ENCODE data around the gene SCO2.
"Not testable (repeated sequence)": the region's sequence is repeated elsewhere in the genome, so short reads cannot be mapped to it uniquely, and the experiment has no call there.

SCO2 gene

DNA sequence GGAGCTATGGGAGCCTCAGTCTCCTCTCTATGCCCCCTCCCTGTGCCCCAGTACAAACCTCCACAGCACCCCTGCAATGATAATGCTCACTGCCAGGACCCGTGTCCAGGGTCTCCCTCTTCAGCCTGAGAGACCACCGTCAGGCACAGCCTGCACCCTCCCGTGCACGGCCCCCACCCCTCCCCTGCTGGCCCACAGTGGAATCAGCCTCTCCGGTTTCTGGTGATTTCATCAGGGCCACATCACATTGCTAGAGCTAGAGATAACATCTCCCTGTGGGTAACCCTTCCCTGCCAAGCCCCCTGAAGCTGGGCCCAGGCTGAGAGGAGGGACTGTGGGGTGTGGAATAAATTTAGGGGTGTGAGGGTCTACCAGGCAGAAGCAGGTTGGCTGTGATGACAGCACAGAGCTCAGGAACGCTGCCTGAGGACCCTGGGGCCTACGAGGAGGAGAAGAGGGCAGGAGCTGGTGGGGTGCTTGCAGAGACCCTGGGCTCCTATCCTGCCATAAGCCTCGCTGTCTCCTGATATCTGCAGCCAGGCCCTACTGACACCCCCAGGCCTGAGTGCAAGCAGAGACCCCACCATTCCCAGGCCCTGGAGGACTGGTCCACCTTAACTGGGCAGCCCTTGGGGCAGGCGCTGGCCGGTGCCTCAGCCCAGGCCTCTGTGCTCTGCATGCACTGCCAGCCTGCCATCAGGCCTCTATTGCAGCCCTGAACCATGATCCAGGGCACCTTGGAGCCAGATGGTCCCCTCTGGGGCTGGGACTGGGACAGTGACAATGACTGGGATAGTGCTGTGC, 20.3 kb upstream of the SCO2 start, which contains the start of gene KLHDC7B:
Gene KLHDC7B (plus strand): TSS at position 378 of the 804 bp plus-strand sequence. CDS start 345 bp downstream, at position 723.
- H3K9me3 Mint-ChIP-seq: peaks cover 6% of the 10 kb centered on the region
- H3K36me3 Mint-ChIP-seq (ENCODE audit: low read depth): peaks cover 8% of the 10 kb centered on the region
- peak within 1 kb of the TSS; percentile 73 for H3K27ac Mint-ChIP-seq
- no peaks in the 10 kb centered on the region for H3K27me3 Mint-ChIP-seq
- no peak for DNase-seq
- H3K4me3 Mint-ChIP-seq: peak within 1 kb of the TSS; percentile 55
- H3K4me1 Mint-ChIP-seq: peaks cover 61% of the 10 kb centered on the region
- peak; percentile 15 for ATAC-seq

DNA sequence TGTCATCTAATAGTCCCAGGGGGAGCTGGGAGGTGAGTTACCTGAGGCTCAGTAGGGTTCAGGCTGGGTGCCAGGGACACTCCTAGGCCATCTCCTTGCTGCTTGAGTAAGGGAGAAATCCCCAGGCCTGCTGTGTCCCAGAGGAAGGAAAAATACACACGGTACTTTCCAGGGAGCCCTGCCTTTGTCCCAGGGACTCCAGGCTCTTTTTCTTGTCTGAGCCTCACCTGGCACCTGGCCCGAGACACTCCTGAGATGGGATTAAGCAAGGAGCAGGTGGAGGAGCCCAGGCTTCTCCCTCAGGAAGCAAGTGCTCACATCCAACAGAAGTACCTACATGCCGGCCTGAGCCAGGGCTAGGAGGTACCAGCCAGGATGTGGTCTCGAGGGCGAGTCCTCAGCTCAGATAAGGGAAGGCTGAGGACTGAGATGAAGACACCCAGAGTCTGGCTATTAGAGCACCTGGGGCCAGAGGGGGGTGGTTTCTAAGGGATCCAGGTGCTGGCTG, 19.4 kb upstream of the SCO2 start:
- H3K4me3 Mint-ChIP-seq: peak overlapping the region; percentile 55
- peaks cover 6% of the 10 kb centered on the region for H3K9me3 Mint-ChIP-seq
- H3K4me1 Mint-ChIP-seq: peaks cover 61% of the 10 kb centered on the region
- H3K27ac Mint-ChIP-seq: peak overlapping the region; percentile 73
- DNase-seq (no peak), ATAC-seq (no peak)
- peaks cover 8% of the 10 kb centered on the region for H3K36me3 Mint-ChIP-seq (ENCODE audit: low read depth)
- no peaks in the 10 kb centered on the region for H3K27me3 Mint-ChIP-seq

DNA sequence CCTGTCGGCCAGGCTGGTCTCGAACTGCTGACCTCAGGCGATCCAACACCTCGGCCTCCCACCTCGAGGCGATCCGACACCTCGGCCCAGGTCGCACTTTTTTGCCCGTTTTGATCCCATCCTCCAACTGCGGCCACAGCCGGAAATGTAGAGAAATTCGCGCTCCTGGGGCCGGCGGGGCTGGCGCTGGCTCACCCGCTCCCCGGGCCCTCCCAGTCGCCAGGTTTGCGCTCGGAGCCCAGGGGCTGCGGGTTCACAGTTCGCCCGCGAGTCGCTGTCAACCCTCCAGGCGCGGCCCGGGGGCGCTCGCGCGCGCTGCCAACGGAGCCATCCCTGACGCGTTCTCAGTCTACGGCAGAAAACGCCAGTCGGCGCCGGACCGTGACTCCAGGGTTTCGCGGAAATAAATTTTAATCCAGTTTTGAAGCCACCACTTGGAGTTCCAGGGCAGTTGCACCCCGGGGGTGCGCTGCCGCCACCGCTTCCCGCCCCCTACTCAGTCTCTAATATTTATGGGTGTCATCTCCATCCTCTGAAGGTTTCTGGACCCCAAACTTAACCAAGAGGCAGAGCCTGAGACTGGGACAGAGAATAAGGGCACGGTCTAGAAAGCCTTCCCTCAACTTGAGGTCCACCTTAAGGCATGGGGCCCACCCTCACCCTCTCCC, 18.8 kb upstream of the SCO2 start:
- peak; percentile 89 for DNase-seq
- Mint-ChIP-seq H3K36me3 (ENCODE audit: low read depth) (peaks cover 8% of the 10 kb centered on the region), H3K4me3 (peak overlapping the region; percentile 55), H3K4me1 (peaks cover 64% of the 10 kb centered on the region), H3K27ac (peak overlapping the region; percentile 73), H3K27me3 (no peaks in the 10 kb centered on the region), H3K9me3 (peaks cover 6% of the 10 kb centered on the region)
- ATAC-seq: peak; percentile 65

DNA sequence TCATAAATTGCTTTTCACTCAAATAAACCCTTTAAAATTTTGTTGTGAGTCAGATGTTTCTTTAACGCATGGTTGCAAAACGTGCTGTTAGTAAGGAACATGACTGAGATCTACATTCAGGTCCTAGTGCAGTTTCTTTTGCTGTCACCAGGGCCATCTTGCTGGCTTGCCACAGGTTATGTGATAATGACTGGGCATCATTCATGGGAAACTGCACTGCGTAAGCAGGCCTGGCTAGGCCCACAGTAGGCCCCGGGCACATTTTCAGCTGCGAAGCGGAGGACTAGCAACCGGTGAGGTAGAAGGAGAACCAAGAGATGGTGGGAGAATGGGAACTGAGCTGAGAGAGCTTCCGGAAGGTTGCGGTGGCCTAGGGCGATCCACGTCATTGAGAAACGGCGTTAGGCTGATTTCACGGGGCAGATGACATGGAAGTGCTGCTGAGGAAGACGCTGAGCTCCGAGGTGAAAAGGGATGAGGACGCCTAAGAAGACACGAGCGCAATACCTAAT, 17.1 kb upstream of the SCO2 start:
- DNase-seq (no peak), ATAC-seq (no peak)
- H3K27ac Mint-ChIP-seq: peak overlapping the region; percentile 90
- H3K27me3 Mint-ChIP-seq: no peaks in the 10 kb centered on the region
- peaks cover 6% of the 10 kb centered on the region for H3K9me3 Mint-ChIP-seq
- peak overlapping the region; percentile 21 for H3K4me3 Mint-ChIP-seq
- peaks cover 8% of the 10 kb centered on the region for H3K36me3 Mint-ChIP-seq (ENCODE audit: low read depth)
- H3K4me1 Mint-ChIP-seq: peaks cover 74% of the 10 kb centered on the region

DNA sequence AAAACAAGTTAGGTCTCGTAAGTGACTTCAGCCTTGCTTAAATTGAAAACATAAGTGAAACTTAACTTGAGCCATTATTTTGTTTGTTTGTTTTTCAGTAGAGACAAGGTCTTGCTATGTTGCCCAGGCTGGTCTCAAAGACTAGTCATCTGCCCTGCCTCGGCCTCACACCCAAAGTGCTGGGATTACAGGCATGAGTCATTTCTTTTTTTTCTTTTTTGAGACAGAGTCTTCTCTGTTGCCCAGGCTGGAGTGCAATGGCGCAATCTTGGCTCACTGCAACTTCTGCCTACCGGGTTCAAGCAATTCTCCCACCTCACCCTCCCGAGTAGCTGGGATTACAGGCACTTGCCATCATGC, 16.2 kb upstream of the SCO2 start:
- DNase-seq; H3K9me3 Mint-ChIP-seq; H3K27me3 Mint-ChIP-seq; ATAC-seq; H3K36me3 Mint-ChIP-seq (ENCODE audit: low read depth): not testable (repeated sequence)
- H3K27ac Mint-ChIP-seq: peak overlapping the region; percentile 90
- peaks cover 81% of the 10 kb centered on the region for H3K4me1 Mint-ChIP-seq
- peak overlapping the region; percentile 21 for H3K4me3 Mint-ChIP-seq

DNA sequence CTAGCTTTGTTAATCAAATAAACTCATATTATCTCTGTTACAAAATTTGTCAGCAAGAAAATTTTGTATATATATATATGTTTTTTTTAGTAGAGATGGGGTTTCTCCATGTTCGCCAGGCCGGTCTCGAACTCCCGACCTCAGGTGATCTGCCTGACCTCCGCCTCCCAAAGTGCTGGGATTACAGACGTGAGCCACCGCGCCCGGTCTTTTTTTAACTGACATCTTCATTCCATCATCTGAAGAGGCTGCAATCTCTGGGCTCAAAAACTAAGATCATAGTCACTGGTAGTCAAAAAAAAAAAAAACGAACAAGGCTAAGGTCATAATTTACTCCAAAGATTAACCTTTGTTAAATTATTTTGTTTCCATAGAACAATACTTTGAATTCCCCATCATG, 15.0 kb upstream of the SCO2 start:
- ATAC-seq (no peak), DNase-seq (no peak)
- no peaks in the 10 kb centered on the region for H3K27me3 Mint-ChIP-seq
- H3K36me3 Mint-ChIP-seq (ENCODE audit: low read depth): peaks cover 8% of the 10 kb centered on the region
- H3K4me1 Mint-ChIP-seq: peaks cover 72% of the 10 kb centered on the region
- H3K9me3 Mint-ChIP-seq: peaks cover 6% of the 10 kb centered on the region
- H3K4me3 Mint-ChIP-seq: peak overlapping the region; percentile 50
- peak overlapping the region; percentile 90 for H3K27ac Mint-ChIP-seq

DNA sequence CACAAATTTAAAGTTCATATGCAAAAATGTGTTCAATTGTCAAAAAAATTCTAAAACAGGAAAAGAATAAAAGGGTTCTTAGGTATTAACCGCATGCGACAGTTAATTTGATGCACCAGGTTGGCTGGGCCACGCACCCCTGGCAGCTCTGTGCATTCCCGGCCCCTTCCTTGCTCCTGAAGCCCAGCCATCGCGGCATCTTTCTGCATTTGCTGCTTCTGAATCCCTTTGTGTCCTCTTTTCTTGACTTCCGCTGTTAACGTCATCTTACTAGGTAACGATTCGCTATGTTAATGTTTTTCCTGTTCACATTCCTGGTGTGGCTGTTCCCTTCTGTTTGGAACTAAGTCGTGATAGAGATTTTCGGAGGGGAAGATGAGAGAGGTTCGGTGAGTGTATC, 12.4 kb upstream of the SCO2 start:
- Mint-ChIP-seq H3K27ac (peak overlapping the region; percentile 97), H3K9me3 (peaks cover 6% of the 10 kb centered on the region), H3K36me3 (ENCODE audit: low read depth) (peaks cover 8% of the 10 kb centered on the region), H3K4me1 (peaks cover 75% of the 10 kb centered on the region), H3K27me3 (no peaks in the 10 kb centered on the region), H3K4me3 (peak overlapping the region; percentile 1)
- ATAC-seq: no peak
- no peak for DNase-seq

DNA sequence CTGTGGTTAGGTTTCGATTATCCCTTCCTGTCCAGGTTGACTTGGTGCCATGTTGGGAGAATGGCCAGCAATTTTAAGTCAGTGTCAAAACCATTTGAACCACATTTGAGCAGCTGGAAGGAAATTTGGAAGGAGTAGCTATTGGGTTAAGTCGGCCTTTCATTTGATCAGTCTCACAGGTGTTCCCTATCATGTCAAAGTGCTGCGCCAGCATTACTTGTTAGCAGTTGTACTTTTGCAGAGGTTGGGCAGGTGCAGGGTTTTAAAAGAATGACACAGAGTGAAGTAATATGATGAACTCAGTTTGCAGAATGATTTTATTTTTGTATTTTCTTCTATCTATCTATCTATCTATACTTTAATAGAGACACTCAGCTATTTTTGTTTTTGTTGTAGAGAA, 10.8 kb upstream of the SCO2 start:
- no peak overlapping the region for H3K4me3 Mint-ChIP-seq
- H3K36me3 Mint-ChIP-seq (ENCODE audit: low read depth): peaks cover 2% of the 10 kb centered on the region
- DNase-seq (no peak), ATAC-seq (no peak)
- no peaks in the 10 kb centered on the region for H3K9me3 Mint-ChIP-seq
- H3K27ac Mint-ChIP-seq: no peak overlapping the region
- no peaks in the 10 kb centered on the region for H3K27me3 Mint-ChIP-seq
- H3K4me1 Mint-ChIP-seq: peaks cover 63% of the 10 kb centered on the region

DNA sequence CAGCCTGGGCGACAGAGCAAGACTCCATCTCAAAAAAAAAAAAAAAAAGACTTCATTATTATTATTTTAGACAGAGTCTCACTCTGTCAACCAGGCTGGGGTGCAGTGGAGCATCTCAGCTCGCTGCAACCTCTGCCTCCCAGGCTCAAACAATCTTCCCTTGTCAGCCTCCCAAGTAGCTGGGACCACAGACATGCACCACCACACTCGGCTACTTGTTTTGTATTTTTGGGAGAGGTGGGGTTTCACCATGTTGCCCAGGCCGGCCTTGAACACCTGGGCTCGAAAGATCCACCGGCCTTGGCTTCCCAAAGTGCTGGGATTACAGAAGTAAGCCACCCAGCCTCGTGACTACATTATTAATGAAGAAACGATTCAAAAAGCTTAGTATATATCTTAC, 9.7 kb upstream of the SCO2 start:
- DNase-seq (no peak), ATAC-seq (no peak)
- H3K9me3 Mint-ChIP-seq: no peaks in the 10 kb centered on the region
- no peaks in the 10 kb centered on the region for H3K27me3 Mint-ChIP-seq
- peaks cover 55% of the 10 kb centered on the region for H3K4me1 Mint-ChIP-seq
- H3K36me3 Mint-ChIP-seq (ENCODE audit: low read depth): no peaks in the 10 kb centered on the region
- no peak overlapping the region for H3K27ac Mint-ChIP-seq
- no peak overlapping the region for H3K4me3 Mint-ChIP-seq

DNA sequence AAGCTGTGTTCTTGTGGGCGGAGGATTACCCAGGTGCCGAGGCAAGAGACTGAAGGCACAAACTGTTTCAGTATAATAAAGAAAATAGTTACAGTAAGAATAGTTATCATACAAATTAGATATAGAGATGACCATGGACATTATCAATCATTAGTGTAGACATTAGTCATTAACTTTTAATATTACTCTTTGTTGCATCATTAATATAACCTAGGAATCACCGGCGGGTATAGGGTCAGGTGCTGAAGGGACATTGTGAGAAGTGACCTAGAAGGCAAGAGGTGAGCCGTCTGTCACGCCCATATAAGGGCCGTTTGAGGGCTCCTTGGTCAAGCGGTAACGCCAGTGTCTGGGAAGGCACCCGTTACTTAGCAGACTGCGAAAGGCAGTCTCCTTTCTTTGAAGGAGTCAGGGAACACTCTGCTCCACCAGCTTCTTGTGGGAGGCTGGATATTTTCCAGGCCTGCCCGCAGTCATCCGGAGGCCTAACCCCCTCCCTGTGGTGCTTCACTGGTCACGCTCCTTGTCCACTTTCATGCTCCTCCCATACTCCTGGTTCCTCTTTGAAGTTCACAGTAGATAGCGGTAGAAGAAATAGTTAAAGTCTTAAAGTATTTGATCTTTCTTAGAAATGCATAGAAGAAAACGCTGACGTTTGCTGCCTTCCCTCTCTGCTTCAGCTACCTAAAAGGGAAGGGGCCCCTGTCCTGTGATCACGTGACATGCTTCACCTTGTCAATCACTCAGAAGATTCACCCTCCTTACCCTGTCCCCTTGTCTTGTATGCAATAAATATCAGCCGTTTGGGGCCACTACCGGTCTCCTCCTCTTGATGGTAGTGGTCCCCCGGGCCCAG, 8.7 kb upstream of the SCO2 start:
- peaks cover 46% of the 10 kb centered on the region for H3K4me1 Mint-ChIP-seq
- ATAC-seq; DNase-seq; H3K27me3 Mint-ChIP-seq; H3K4me3 Mint-ChIP-seq; H3K9me3 Mint-ChIP-seq; H3K36me3 Mint-ChIP-seq (ENCODE audit: low read depth): not testable (repeated sequence)
- H3K27ac Mint-ChIP-seq: peak overlapping the region; percentile 62

DNA sequence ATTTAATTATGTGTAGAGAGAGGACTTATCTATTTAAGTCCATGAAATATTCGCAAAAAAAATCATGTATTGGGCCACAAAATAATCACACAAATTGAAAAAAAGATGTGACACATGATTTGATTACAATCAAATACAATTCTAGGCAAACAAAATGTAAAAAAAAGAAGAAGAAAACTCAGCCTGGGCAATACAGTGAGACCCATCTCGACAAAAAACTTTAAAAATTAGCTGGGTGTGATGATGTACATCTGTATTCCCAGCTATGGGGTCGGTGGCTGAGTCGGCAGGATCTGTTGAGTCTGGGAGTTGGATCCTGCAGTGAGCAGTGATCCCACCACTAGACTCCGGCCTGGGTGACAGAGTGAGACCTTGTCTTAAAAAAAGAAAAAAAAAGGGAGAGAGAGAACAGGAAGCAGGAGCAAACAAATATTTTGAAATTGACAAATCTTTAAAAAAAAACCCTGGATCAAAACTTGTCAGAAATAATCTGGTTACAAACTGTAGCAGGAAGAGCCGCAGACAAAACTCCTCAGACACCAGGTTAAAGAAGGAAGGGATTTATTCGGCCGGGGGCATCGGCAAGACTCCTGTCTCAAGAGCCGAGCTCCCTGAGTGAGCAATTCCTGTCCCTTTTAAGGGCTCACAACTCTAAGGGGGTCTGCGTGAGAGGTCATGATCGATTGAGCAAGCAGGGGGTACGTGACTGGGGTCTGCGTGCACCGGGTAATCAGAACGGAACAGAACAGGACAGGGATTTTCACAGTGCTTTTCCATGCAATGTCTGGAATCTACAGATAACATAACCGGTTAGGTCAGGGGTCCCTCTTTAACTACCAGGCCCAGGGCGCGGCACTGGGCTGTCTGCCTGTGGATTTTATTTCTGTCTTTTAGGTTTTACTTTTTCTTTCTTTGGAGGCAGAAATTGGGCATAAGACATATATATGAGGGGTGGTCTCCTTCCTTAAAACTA, 7.7 kb upstream of the SCO2 start:
- ATAC-seq: no peak
- peaks cover 5% of the 10 kb centered on the region for H3K36me3 Mint-ChIP-seq (ENCODE audit: low read depth)

DNA sequence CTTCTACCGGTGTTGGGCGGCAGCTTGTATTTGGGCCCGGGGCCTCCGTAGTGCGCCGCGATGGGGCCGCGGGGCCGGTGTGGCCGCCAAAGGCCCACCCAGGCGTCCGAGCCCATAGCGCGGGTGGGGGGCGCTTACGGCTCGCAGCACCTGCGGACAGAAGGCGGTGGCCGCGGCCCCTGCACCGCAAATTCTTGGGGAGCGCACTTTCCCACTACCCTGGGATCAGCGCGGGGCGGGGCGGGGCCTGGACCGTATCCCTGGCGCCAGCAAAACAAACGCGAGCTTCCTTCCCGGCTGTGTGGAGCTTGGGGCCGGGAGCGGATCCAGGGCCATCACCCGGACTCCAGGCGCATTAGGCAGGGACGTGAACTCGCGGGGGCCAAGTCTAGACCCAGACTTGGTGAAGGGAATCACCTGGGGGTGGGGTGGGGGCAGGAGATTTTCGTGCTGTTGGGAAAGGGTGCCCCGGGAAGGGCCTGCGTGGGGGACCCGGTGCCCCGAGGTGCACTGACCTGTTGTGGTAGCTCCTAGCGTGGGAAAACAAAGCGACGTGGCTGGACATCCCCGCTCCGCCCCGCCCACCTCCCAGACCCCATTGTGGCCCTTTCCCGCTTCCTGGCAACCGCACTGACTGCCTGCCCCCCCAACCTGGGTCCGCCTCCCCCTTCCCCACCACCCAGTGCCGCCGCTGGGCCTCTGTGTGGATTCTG, 6.7 kb upstream of the SCO2 start:
- H3K9me3 Mint-ChIP-seq: no peaks in the 10 kb centered on the region
- DNase-seq (no peak), ATAC-seq (no peak)
- H3K27me3 Mint-ChIP-seq: no peaks in the 10 kb centered on the region
- peaks cover 5% of the 10 kb centered on the region for H3K36me3 Mint-ChIP-seq (ENCODE audit: low read depth)
- H3K4me3 Mint-ChIP-seq: peak overlapping the region; percentile 88
- H3K27ac Mint-ChIP-seq: peak overlapping the region; percentile 78
- peaks cover 44% of the 10 kb centered on the region for H3K4me1 Mint-ChIP-seq

More for the DNA sequence above, 7.7 kb upstream of the SCO2 start:
- H3K27me3 Mint-ChIP-seq: no peaks in the 10 kb centered on the region
- peak overlapping the region; percentile 88 for H3K4me3 Mint-ChIP-seq
- no peaks in the 10 kb centered on the region for H3K9me3 Mint-ChIP-seq
- peaks cover 44% of the 10 kb centered on the region for H3K4me1 Mint-ChIP-seq
- H3K27ac Mint-ChIP-seq: peak overlapping the region; percentile 78
- DNase-seq: no peak

DNA sequence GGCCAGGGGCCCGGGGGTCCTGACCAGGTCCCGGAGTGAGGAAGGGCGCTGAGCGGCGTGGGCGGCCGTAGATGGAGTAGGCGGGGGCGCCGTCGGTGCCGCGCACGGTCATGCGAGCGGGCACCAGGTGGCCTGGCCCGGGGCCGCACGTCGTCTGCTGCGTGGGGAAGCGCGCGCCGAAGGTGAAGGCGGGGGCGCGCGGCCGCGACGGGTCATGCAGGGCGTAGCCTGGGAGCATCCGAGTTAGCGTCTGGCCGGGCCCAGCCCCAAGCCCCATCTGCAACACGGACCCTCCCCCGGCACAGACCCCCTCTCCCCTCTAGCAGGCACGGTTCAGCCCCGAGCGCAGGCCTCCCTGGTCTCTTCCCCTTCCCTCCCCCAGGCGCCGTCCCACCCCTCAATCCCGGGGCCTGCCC, 6.2 kb upstream of the SCO2 start:
- ATAC-seq (peak; percentile 44), DNase-seq (peak; percentile 79)
- Mint-ChIP-seq H3K36me3 (ENCODE audit: low read depth) (peaks cover 5% of the 10 kb centered on the region), H3K4me3 (peak overlapping the region; percentile 88), H3K27me3 (no peaks in the 10 kb centered on the region), H3K4me1 (peaks cover 45% of the 10 kb centered on the region), H3K9me3 (no peaks in the 10 kb centered on the region), H3K27ac (peak overlapping the region; percentile 94)

Data from activated naive CD8-positive, alpha-beta T cell treated with anti-CD3 and anti-CD28 coated beads, Interleukin-2, amount 50 U/mL, for 24 hours (primary cell).